Measurements from ENCODE around the gene PCDHA13. TPM values are rescaled to one million over a fixed set of nuclear protein-coding genes. Genes with fewer than 3 reads are reported as not detected.
A peak's percentile ranks its signal among the peaks of the same experiment; 100 is the strongest.

The PCDHA13 gene
- total RNA-seq, 1 donor from 2014 or later = 0.21 TPM

DNA sequence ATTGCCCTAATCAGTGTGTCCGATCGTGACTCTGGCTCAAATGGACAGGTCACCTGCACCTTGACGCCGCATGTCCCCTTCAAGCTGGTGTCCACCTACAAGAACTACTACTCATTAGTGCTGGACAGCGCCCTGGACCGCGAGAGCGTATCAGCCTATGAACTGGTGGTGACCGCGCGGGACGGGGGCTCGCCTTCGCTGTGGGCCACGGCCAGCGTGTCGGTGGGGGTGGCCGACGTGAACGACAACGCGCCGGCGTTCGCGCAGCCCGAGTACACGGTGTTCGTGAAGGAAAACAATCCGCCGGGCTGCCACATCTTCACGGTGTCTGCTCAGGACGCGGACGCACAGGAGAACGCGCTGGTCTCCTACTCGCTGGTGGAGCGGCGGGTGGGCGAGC, 1.4 kb downstream of the PCDHA13 start:
- no peaks in the 10 kb centered on the region for H3K4me1 ChIP-seq
- no peak for TF ChIP-seq CTCF (IDR thresholded peaks at IDR 0.05)
- DNase-seq (ENCODE audit: low spot score in 2 of 2) = no peak
- no peaks in the 10 kb centered on the region for H3K36me3 ChIP-seq
- no peak overlapping the region for H3K4me3 ChIP-seq
- intact Hi-C loops (cut with DNase I) = no loop called here
- H3K27ac ChIP-seq = no peak overlapping the region
- H3K27me3 ChIP-seq = no peaks in the 10 kb centered on the region
- peaks cover 19 to 53% of the 10 kb centered on the region in 2 donors for H3K9me3 ChIP-seq

- intact Hi-C loops (cut with DNase I) = no loop called here
- Histone ChIP-seq H3K4me3 (no peak overlapping the region), H3K9me3 (peaks cover 19 to 48% of the 10 kb centered on the region in 2 donors), H3K27me3 (no peaks in the 10 kb centered on the region), H3K36me3 (no peaks in the 10 kb centered on the region), H3K27ac (no peak overlapping the region), H3K4me1 (no peaks in the 10 kb centered on the region)
- TF ChIP-seq CTCF (IDR thresholded peaks at IDR 0.05) = no peak
- DNase-seq (ENCODE audit: low spot score in 2 of 2) = no peak
Observed at GRCh38 chr5:140883927-140884697, 2.2 kb downstream of the PCDHA13 start.

DNA sequence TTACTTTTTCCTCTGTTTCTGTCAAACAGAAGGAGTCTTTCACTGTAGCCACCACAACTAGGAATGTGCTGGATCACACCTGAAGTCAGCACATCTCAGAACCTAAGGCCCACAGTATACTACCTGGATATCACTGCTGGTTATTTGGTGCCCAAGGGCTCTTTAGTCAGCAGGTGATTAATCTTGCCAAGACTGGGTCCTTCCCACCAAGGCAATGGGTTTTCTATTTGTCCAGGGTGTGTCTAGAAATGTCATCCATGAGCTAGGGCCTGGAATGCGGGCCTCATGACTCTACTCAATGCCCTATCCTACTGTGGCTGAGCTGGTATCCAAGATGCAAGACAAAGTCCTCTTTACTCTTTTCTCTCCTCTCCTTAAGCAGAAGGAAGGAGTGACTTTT, 34.4 kb downstream of the PCDHA13 start:
- peaks cover 0 to 4% of the 10 kb centered on the region in 2 donors for H3K9me3 ChIP-seq
- H3K27ac ChIP-seq = no peak overlapping the region
- H3K36me3 ChIP-seq = no peaks in the 10 kb centered on the region
- no peaks in the 10 kb centered on the region for H3K27me3 ChIP-seq
- H3K4me3 ChIP-seq = no peak overlapping the region
- no peak for DNase-seq (ENCODE audit: low spot score in 2 of 2)
- H3K4me1 ChIP-seq = no peaks in the 10 kb centered on the region
- intact Hi-C loops (cut with DNase I) = no loop called here
- TF ChIP-seq CTCF (IDR thresholded peaks at IDR 0.05) = no peak

GRCh38 chr5:140923601-140924000, 41.7 kb downstream of the PCDHA13 start:
- peaks cover 0 to 6% of the 10 kb centered on the region in 2 donors for H3K4me1 ChIP-seq

GRCh38 chr5:140925806-140926442, 44.0 kb downstream of the PCDHA13 start, which contains the start of gene PCDHAC1:
Gene PCDHAC1 (plus strand): TSS chr5:140926299. CDS start chr5:140926893, 594 bp downstream.
- no peak for DNase-seq (ENCODE audit: low spot score in 2 of 2)
- intact Hi-C loops (cut with DNase I) = loop anchor here (1.0 kb wide), 1 partner anchor 115 kb away; no protein-coding TSS in a partner anchor
- TF ChIP-seq CTCF (IDR thresholded peaks at IDR 0.05) = no peak
- no peak within 1 kb of the TSS for H3K27ac ChIP-seq
- H3K4me1 ChIP-seq = peaks cover 0 to 6% of the 10 kb centered on the region in 2 donors
- H3K9me3 ChIP-seq = no peaks in the 10 kb centered on the region
- H3K27me3 ChIP-seq = no peaks in the 10 kb centered on the region
- no peaks in the 10 kb centered on the region for H3K36me3 ChIP-seq
- peak within 1 kb of the TSS; percentile 55 to 67 for H3K4me3 ChIP-seq

More at GRCh38 chr5:140923601-140924000, 41.7 kb downstream of the PCDHA13 start:
- H3K4me3 ChIP-seq = no peak overlapping the region
- TF ChIP-seq CTCF (IDR thresholded peaks at IDR 0.05) = no peak
- no peak for DNase-seq (ENCODE audit: low spot score in 2 of 2)
- no peaks in the 10 kb centered on the region for H3K36me3 ChIP-seq
- H3K27me3 ChIP-seq = no peaks in the 10 kb centered on the region
- H3K9me3 ChIP-seq = no peaks in the 10 kb centered on the region
- no peak overlapping the region for H3K27ac ChIP-seq
- intact Hi-C loops (cut with DNase I) = no loop called here

Data from ascending aorta (tissue), 2 donors.